Right lobe of liver (tissue), 4 donors: ENCODE results near the gene SPPL3.

ENCODE experiments used
- POLR2A ChIP-seq: fragments of 450-650 bp; IDR thresholded peaks from one replicate; pipeline ENCODE4 v1.6.1; 2017; ENCODE audit warnings: antibody characterized with exemption, mild to moderate bottlenecking
- TF ChIP-seq, protein P1 (sequence below), 4 donors: fragments of 200-600 bp in 3 of 4; fragments of 450-650 bp in 1 of 4; IDR thresholded peaks; one replicate each; pipeline versions ENCODE4 v1.5.1 to v1.8.0; 2016 to 2022; ENCODE audit warnings: antibody characterized with exemption in 4 of 4, mild to moderate bottlenecking in 2 of 4
- donor health status: DM: no; HTN: no; CAD: no.
- donor health status: DM: no; HTN: no; CAD: no.
- donor health status: DM: no; HTN: yes; CAD: no.

DNA sequence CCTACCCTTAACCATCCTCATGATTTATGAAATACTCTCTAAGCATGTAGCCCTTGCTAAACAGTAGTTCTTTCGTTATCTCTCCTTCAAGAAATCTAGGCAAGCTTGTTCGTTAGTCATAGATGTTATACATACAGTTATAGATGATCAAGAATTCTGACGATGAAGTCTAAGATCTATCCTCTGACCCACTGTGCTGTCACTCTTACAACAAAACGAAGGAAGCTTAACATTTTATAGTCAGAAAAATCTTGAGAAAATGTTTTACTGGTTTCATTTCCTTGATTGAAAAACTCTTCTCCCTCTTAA, 68.9 kb downstream of the SPPL3 start:
- TF ChIP-seq, protein P1, sequence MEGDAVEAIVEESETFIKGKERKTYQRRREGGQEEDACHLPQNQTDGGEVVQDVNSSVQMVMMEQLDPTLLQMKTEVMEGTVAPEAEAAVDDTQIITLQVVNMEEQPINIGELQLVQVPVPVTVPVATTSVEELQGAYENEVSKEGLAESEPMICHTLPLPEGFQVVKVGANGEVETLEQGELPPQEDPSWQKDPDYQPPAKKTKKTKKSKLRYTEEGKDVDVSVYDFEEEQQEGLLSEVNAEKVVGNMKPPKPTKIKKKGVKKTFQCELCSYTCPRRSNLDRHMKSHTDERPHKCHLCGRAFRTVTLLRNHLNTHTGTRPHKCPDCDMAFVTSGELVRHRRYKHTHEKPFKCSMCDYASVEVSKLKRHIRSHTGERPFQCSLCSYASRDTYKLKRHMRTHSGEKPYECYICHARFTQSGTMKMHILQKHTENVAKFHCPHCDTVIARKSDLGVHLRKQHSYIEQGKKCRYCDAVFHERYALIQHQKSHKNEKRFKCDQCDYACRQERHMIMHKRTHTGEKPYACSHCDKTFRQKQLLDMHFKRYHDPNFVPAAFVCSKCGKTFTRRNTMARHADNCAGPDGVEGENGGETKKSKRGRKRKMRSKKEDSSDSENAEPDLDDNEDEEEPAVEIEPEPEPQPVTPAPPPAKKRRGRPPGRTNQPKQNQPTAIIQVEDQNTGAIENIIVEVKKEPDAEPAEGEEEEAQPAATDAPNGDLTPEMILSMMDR (IDR thresholded peaks at IDR 0.05): no peak
- no peak for TF ChIP-seq POLR2A
